Liver (tissue), 9 donors: Measurements from ENCODE around the gene LNX1. TPM values are rescaled to one million over a fixed set of nuclear protein-coding genes. Genes with fewer than 3 reads are reported as not detected.

Experiments used
- DNase-seq: peaks from one replicate; pipeline ENCODE4 v3.0.0-alpha.2; 2017; ENCODE audit warnings: low spot score
- H3K27ac ChIP-seq, 2 donors: one replicate each; pipeline ENCODE4 v1.7.0; 2013; ENCODE audit warnings: inconsistent platforms in 2 of 2, low read length in 2 of 2, control low read depth in 1 of 2, low read depth in 1 of 2, mild to moderate bottlenecking in 1 of 2
- H3K27me3 ChIP-seq, 4 donors: one replicate each; pipeline versions ENCODE4 v1.6.1 to v1.7.0; 2013; ENCODE audit warnings: low read length in 3 of 4, inconsistent platforms in 1 of 4, mild to moderate bottlenecking in 1 of 4, moderate library complexity in 1 of 4; ENCODE audit not compliant: control insufficient read depth in 4 of 4, insufficient read depth in 4 of 4
- H3K36me3 ChIP-seq, 4 donors: one replicate each; pipeline versions ENCODE4 v1.6.1 to v1.7.0; 2013; ENCODE audit warnings: low read length in 3 of 4, mild to moderate bottlenecking in 3 of 4, low read depth in 1 of 4, moderate library complexity in 1 of 4; ENCODE audit not compliant: control insufficient read depth in 4 of 4, insufficient read depth in 3 of 4
- H3K4me1 ChIP-seq, 4 donors: one replicate each; pipeline versions ENCODE4 v1.6.1 to v1.7.0; 2013; ENCODE audit warnings: low read length in 3 of 4, mild to moderate bottlenecking in 3 of 4, moderate library complexity in 1 of 4; ENCODE audit not compliant: control insufficient read depth in 4 of 4, insufficient read depth in 4 of 4
- H3K4me3 ChIP-seq, 3 donors: one replicate each; pipeline versions ENCODE4 v1.6.1 to v1.7.0; 2013; ENCODE audit warnings: low read length in 3 of 3, control low read depth in 1 of 3, low read depth in 1 of 3, mild to moderate bottlenecking in 1 of 3
- H3K9ac ChIP-seq, 2 donors: one replicate each; pipeline ENCODE4 v1.7.0; 2013; ENCODE audit warnings: low read length in 2 of 2, mild to moderate bottlenecking in 2 of 2, moderate library complexity in 2 of 2, control low read depth in 1 of 2, low read depth in 1 of 2
- H3K9me3 ChIP-seq, 4 donors: one replicate each; pipeline versions ENCODE4 v1.6.1 to v1.7.0; 2013; ENCODE audit warnings: low read length in 3 of 4; ENCODE audit not compliant: control insufficient read depth in 4 of 4
- ATF3 ChIP-seq: IDR thresholded peaks from 2 replicates; pipeline ENCODE4 v1.6.1; 2016; ENCODE audit warnings: antibody characterized with exemption
- CTCF ChIP-seq: fragments of 150-350 bp; IDR thresholded peaks from 2 replicates; pipeline ENCODE4 v1.5.1; 2017; ENCODE audit warnings: improper control_type of control experiment, low read depth, low read length; ENCODE audit not compliant: missing input control
- EGR1 ChIP-seq, 2 donors: IDR thresholded peaks; 2 replicates each; pipeline ENCODE4 v1.6.1; 2016 to 2018; ENCODE audit warnings: antibody characterized with exemption in 2 of 2, low read depth in 2 of 2
- FOXA1 ChIP-seq: IDR thresholded peaks from 2 replicates; pipeline ENCODE4 v1.6.1; 2016; ENCODE audit warnings: antibody characterized with exemption
- FOXA2 ChIP-seq: IDR thresholded peaks from 2 replicates; pipeline ENCODE4 v1.6.1; 2016; ENCODE audit warnings: antibody characterized with exemption
- GABPA ChIP-seq, 2 donors: IDR thresholded peaks in 1 of 2; conservative IDR thresholded peaks in 1 of 2; 2 replicates each; pipeline ENCODE4 v1.6.1; 2016; ENCODE audit warnings: antibody characterized with exemption in 2 of 2, mild to moderate bottlenecking in 1 of 2, moderate library complexity in 1 of 2
- HNF4A ChIP-seq, 2 donors: conservative IDR thresholded peaks; 2 replicates each; pipeline ENCODE4 v1.6.1; 2016; ENCODE audit warnings: antibody characterized with exemption in 2 of 2, mild to moderate bottlenecking in 2 of 2
- HNF4G ChIP-seq: IDR thresholded peaks from 2 replicates; pipeline ENCODE4 v1.6.1; 2016; ENCODE audit warnings: antibody characterized with exemption
- JUND ChIP-seq, 2 donors: IDR thresholded peaks; 2 replicates each; pipeline ENCODE4 v1.6.1; 2016; ENCODE audit warnings: antibody characterized with exemption in 2 of 2
- NR2F2 ChIP-seq: IDR thresholded peaks from 2 replicates; pipeline ENCODE4 v1.6.1; 2016; ENCODE audit warnings: antibody characterized with exemption
- RAD21 ChIP-seq, 2 donors: IDR thresholded peaks; 2 replicates each; pipeline ENCODE4 v1.6.1; 2016; ENCODE audit warnings: antibody characterized with exemption in 2 of 2, mild to moderate bottlenecking in 2 of 2
- RXRA ChIP-seq, 2 donors: IDR thresholded peaks; 2 replicates each; pipeline ENCODE4 v1.6.1; 2017 to 2018; ENCODE audit warnings: antibody characterized with exemption in 2 of 2, mild to moderate bottlenecking in 1 of 2
- SP1 ChIP-seq: IDR thresholded peaks from 2 replicates; pipeline ENCODE4 v1.6.1; 2018; ENCODE audit warnings: antibody characterized with exemption, mild to moderate bottlenecking
- TAF1 ChIP-seq: conservative IDR thresholded peaks from 2 replicates; pipeline ENCODE4 v1.6.1; 2016; ENCODE audit warnings: antibody characterized with exemption, mild to moderate bottlenecking
- YY1 ChIP-seq: IDR thresholded peaks from 2 replicates; pipeline ENCODE4 v1.6.1; 2016; ENCODE audit warnings: antibody characterized with exemption, mild to moderate bottlenecking
- WGBS: extraction: QIAGEN DNeasy Blood & Tissue Kit; methylation state at CpG from one replicate; pipeline ENCODE4 v1.1.7; 2013; 5-methylcytosine and 5-hydroxymethylcytosine counted together
- polyA plus RNA-seq, 2 donors: library from polyadenylated mRNA; stranded (reverse) in 1 of 2; unstranded in 1 of 2; fragments of 200-250 nt in 1 of 2; fragments of >200 nt in 1 of 2; fragmentation: Nextera tagmentation in 1 of 2; extraction: Ambion mirVana in 1 of 2; gene quantifications; one replicate each; pipeline versions ENCODE4 v1.2.1 to v1.2.3, GENCODE V29; 2013 to 2015
- total RNA-seq, 2 donors: library from RNA; depleted of rRNA; stranded (reverse); fragments of >200 nt; gene quantifications; one replicate each; pipeline ENCODE4 v1.2.3, GENCODE V29; 2014
- TF ChIP-seq, protein P1 (sequence below): IDR thresholded peaks from 2 replicates; pipeline ENCODE4 v1.6.1; 2016; ENCODE audit warnings: antibody characterized with exemption
- TF ChIP-seq, protein P2 (sequence below): IDR thresholded peaks from 2 replicates; pipeline ENCODE4 v1.6.1; 2016; ENCODE audit warnings: antibody characterized with exemption
- TF ChIP-seq, protein P3 (sequence below): IDR thresholded peaks from 2 replicates; pipeline ENCODE4 v1.6.1; 2016; ENCODE audit warnings: antibody characterized with exemption, mild to moderate bottlenecking
- donor health status: healthy.
- donor health status: healthy.
- donor health status: healthy.
- donor health status: healthy.
- donor health status: healthy.

Gene LNX1
- total and polyA plus RNA-seq, 4 donors, result 1.5 to 3.4 (median 2.3) TPM

- WGBS, result 96% methylated on average over 8 of the region's 8 CpGs
- peaks cover 0 to 4% (median 4%) of the 10 kb centered on the region in 4 donors for H3K36me3 ChIP-seq
- no peak for DNase-seq
- no peaks in the 10 kb centered on the region for H3K27me3 ChIP-seq
- no peaks in the 10 kb centered on the region for H3K9me3 ChIP-seq
- TF ChIP-seq EGR1 (IDR thresholded peaks at IDR 0.05; ENCODE audit: low read depth in 2 of 2) (no peak), NR2F2 (no peak), JUND (IDR thresholded peaks at IDR 0.05) (no peak), HNF4A (conservative IDR thresholded peaks at IDR 0.05) (no peak), RAD21 (IDR thresholded peaks at IDR 0.05) (no peak), HNF4G (no peak), GABPA (IDR thresholded peaks at IDR 0.05 in 1 of 2, conservative IDR thresholded peaks at IDR 0.05 in 1 of 2) (no peak), ATF3 (no peak), SP1 (no peak), FOXA1 (no peak), FOXA2 (no peak), CTCF (no peak), YY1 (no peak), RXRA (IDR thresholded peaks at IDR 0.05) (no peak)
- TF ChIP-seq, protein P1, sequence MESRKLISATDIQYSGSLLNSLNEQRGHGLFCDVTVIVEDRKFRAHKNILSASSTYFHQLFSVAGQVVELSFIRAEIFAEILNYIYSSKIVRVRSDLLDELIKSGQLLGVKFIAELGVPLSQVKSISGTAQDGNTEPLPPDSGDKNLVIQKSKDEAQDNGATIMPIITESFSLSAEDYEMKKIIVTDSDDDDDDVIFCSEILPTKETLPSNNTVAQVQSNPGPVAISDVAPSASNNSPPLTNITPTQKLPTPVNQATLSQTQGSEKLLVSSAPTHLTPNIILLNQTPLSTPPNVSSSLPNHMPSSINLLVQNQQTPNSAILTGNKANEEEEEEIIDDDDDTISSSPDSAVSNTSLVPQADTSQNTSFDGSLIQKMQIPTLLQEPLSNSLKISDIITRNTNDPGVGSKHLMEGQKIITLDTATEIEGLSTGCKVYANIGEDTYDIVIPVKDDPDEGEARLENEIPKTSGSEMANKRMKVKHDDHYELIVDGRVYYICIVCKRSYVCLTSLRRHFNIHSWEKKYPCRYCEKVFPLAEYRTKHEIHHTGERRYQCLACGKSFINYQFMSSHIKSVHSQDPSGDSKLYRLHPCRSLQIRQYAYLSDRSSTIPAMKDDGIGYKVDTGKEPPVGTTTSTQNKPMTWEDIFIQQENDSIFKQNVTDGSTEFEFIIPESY, result no peak
- TF ChIP-seq, protein P2, sequence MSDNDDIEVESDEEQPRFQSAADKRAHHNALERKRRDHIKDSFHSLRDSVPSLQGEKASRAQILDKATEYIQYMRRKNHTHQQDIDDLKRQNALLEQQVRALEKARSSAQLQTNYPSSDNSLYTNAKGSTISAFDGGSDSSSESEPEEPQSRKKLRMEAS, result no peak
- TF ChIP-seq, protein P3, sequence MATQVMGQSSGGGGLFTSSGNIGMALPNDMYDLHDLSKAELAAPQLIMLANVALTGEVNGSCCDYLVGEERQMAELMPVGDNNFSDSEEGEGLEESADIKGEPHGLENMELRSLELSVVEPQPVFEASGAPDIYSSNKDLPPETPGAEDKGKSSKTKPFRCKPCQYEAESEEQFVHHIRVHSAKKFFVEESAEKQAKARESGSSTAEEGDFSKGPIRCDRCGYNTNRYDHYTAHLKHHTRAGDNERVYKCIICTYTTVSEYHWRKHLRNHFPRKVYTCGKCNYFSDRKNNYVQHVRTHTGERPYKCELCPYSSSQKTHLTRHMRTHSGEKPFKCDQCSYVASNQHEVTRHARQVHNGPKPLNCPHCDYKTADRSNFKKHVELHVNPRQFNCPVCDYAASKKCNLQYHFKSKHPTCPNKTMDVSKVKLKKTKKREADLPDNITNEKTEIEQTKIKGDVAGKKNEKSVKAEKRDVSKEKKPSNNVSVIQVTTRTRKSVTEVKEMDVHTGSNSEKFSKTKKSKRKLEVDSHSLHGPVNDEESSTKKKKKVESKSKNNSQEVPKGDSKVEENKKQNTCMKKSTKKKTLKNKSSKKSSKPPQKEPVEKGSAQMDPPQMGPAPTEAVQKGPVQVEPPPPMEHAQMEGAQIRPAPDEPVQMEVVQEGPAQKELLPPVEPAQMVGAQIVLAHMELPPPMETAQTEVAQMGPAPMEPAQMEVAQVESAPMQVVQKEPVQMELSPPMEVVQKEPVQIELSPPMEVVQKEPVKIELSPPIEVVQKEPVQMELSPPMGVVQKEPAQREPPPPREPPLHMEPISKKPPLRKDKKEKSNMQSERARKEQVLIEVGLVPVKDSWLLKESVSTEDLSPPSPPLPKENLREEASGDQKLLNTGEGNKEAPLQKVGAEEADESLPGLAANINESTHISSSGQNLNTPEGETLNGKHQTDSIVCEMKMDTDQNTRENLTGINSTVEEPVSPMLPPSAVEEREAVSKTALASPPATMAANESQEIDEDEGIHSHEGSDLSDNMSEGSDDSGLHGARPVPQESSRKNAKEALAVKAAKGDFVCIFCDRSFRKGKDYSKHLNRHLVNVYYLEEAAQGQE, result no peak
- H3K4me3 ChIP-seq, result no peak overlapping the region
- no peak overlapping the region for H3K27ac ChIP-seq
- H3K4me1 ChIP-seq, result no peaks in the 10 kb centered on the region
- H3K9ac ChIP-seq, result no peak overlapping the region
Measured at GRCh38 chr4:53481586-53481985, 109.7 kb downstream of the LNX1 start.

GRCh38 chr4:53480909-53481308 is 110.4 kb downstream of the LNX1 start:
- Histone ChIP-seq H3K4me3 (no peak overlapping the region), H3K27me3 (no peaks in the 10 kb centered on the region), H3K36me3 (peaks cover 0 to 9% (median 6%) of the 10 kb centered on the region in 4 donors), H3K4me1 (no peaks in the 10 kb centered on the region), H3K9me3 (no peaks in the 10 kb centered on the region), H3K27ac (no peak overlapping the region), H3K9ac (no peak overlapping the region)
- WGBS, result 94% methylated on average over 2 of the region's 2 CpGs
- no peak for DNase-seq
- TF ChIP-seq, protein P1, result no peak
- TF ChIP-seq CTCF (no peak), HNF4A (conservative IDR thresholded peaks at IDR 0.05) (no peak), TAF1 (no peak), EGR1 (IDR thresholded peaks at IDR 0.05; ENCODE audit: low read depth in 2 of 2) (no peak), SP1 (no peak)
